HFFc6 (cell line): ENCODE data around the gene KCTD15. TPM values are rescaled to one million over a fixed set of nuclear protein-coding genes. Genes with fewer than 3 reads are reported as not detected.

ENCODE experiments used
- DNase-seq: peaks from one replicate; pipeline ENCODE4 v3.0.0-alpha.2; 2018
- H3K27ac Mint-ChIP-seq: 2 replicates; pipeline ENCODE4 v1.8.0; 2020; ENCODE audit warnings: mild to moderate bottlenecking, mixed read lengths
- H3K27me3 Mint-ChIP-seq: 2 replicates; pipeline ENCODE4 v1.8.0; 2021; ENCODE audit warnings: mild to moderate bottlenecking, moderate library complexity, mixed read lengths; ENCODE audit not compliant: insufficient read depth
- H3K36me3 Mint-ChIP-seq: 2 replicates; pipeline ENCODE4 v1.8.0; 2021; ENCODE audit warnings: low read depth, mixed read lengths
- H3K4me1 Mint-ChIP-seq: 2 replicates; pipeline ENCODE4 v1.8.0; 2020; ENCODE audit warnings: low read depth, mixed read lengths
- H3K4me3 Mint-ChIP-seq: 2 replicates; pipeline ENCODE4 v1.8.0; 2020; ENCODE audit warnings: mild to moderate bottlenecking, moderate library complexity, mixed read lengths
- H3K9me3 Mint-ChIP-seq: 2 replicates; pipeline ENCODE4 v1.8.0; 2020; ENCODE audit warnings: mild to moderate bottlenecking, mixed read lengths
- CTCF ChIP-seq: fragments of 200-600 bp; sonication (generic); IDR thresholded peaks from 2 replicates; pipeline ENCODE4 v1.5.0; 2021; ENCODE audit warnings: antibody characterized with exemption, mild to moderate bottlenecking
- total RNA-seq, 6 experiments: library from RNA; stranded (reverse); fragmentation: NEBNext Ultra II Directional; extraction: Animal tissue kit (Norgen Biotek cat#: 25700); gene quantifications; 2 replicates in 1 of 6; 3 replicates in 5 of 6; pipeline ENCODE4 v1.2.3, GENCODE V29; 2021

Gene KCTD15
- total RNA-seq, 6 experiments from 2014 or later = 5.9 to 11.7 (median 7.1) TPM

DNA sequence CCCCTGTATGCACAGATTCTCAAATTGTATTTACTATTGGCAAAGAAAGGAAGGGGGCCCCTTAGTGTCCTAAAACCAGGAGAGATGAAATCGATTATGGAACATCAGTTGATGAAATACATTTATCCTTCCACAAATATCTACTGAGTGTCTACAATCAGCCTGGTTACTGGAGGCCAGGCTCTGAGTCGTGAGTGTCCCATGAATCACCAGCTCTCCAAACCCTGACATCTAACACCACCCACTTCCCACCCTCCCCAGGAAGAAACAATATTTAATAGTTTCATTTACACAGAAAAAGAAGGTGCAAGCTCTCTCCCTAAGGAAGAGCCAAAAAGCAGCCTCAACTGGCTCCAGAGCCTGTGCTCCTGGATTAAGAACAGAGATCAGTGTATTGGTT, 25.2 kb downstream of the KCTD15 start:
- Mint-ChIP-seq H3K9me3 (no peaks in the 10 kb centered on the region), H3K27ac (no peak overlapping the region), H3K36me3 (no peaks in the 10 kb centered on the region), H3K27me3 (peaks cover 8% of the 10 kb centered on the region; the same call in 1 of the 2 replicates), H3K4me3 (no peak overlapping the region), H3K4me1 (peaks cover 6% of the 10 kb centered on the region; the same call in 1 of the 2 replicates)
- DNase-seq = no peak
- TF ChIP-seq CTCF = no peak

GRCh38 chr19:33823341-33823740, 26.7 kb downstream of the KCTD15 start:
- H3K36me3 Mint-ChIP-seq = no peaks in the 10 kb centered on the region
- peaks cover 6% of the 10 kb centered on the region; the same call in 1 of the 2 replicates for H3K4me1 Mint-ChIP-seq
- no peak for DNase-seq
- no peak overlapping the region for H3K27ac Mint-ChIP-seq
- no peak for TF ChIP-seq CTCF
- peaks cover 3% of the 10 kb centered on the region for H3K27me3 Mint-ChIP-seq
- no peaks in the 10 kb centered on the region for H3K9me3 Mint-ChIP-seq
- H3K4me3 Mint-ChIP-seq = no peak overlapping the region

GRCh38 chr19:33825556-33825955, 28.9 kb downstream of the KCTD15 start:
- no peak overlapping the region for H3K27ac Mint-ChIP-seq
- no peak for TF ChIP-seq CTCF
- peaks cover 5% of the 10 kb centered on the region for H3K27me3 Mint-ChIP-seq
- no peaks in the 10 kb centered on the region for H3K36me3 Mint-ChIP-seq
- H3K4me3 Mint-ChIP-seq = no peak overlapping the region
- peaks cover 6% of the 10 kb centered on the region; the same call in 1 of the 2 replicates for H3K4me1 Mint-ChIP-seq
- no peaks in the 10 kb centered on the region for H3K9me3 Mint-ChIP-seq
- no peak for DNase-seq

DNA sequence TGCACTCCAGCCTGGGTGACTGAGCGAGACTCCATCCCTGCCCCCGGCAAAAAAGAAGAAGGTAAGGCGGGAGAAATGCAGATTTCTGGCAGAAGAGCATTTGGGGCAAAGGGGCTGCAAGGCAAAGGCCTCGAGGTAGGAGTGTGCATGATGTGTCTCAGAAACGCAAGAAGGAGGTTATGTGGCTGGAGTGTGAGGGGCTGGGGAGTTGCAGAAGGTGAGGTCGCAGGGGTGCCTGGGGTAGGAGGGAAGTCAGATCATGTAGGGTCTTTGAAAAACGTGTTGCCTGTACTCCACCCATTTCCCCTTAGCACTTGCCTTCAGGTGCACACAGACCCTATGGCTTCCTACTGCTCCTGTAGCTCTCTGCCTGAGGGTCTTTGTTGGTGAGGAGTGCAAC, 29.9 kb downstream of the KCTD15 start:
- Mint-ChIP-seq H3K4me3 (no peak overlapping the region), H3K4me1 (peaks cover 5% of the 10 kb centered on the region; the same call in 1 of the 2 replicates), H3K9me3 (no peaks in the 10 kb centered on the region), H3K36me3 (no peaks in the 10 kb centered on the region), H3K27ac (no peak overlapping the region), H3K27me3 (peaks cover 5% of the 10 kb centered on the region)
- no peak for TF ChIP-seq CTCF
- DNase-seq = no peak

DNA sequence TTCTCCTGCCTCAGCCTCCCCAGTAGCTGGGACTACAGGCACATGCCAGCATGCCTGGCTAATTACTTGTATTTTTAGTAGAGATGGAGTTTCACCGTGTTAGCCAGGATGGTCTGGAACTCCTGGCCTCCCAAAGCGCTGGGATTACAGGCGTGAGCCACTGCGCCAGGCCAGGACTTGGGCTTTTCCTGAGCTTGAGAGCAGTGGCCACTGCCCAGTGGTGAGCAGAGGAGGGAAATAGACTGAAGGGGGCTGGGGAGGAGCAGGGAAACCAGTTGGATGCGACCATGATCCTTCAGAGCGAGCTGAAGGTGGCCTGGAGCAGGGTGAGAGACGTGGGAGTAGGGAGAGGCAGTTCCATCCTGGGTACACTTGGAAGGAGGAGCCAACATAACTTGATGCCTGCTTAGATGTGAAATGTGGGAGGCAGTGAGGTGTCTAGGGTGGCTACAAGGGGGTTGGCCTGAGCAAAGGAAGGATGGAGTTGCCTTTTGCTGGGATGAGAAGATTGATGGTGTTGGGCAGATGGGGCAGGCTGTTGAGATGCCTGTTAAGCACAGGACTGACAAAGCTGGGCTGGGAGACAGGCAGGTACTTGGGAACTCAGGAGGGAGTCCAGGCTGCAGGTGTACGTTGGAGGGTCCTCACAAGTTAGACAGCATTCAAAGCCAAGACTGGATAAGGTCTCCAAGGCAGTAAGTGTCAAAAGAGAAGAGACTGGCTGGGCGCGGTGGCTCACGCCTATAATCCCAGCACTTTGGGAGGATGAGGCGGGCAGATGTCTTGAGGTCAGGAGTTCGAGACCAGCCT, 31.8 kb downstream of the KCTD15 start:
- peaks cover 9% of the 10 kb centered on the region for H3K27me3 Mint-ChIP-seq
- DNase-seq = no peak
- H3K4me3 Mint-ChIP-seq = no peak overlapping the region
- H3K36me3 Mint-ChIP-seq = no peaks in the 10 kb centered on the region
- H3K27ac Mint-ChIP-seq = no peak overlapping the region
- H3K4me1 Mint-ChIP-seq = no peaks in the 10 kb centered on the region
- TF ChIP-seq CTCF = no peak
- no peaks in the 10 kb centered on the region for H3K9me3 Mint-ChIP-seq
